ENCODE results near the gene ADCY9.

The ADCY9 gene

GRCh38 chr16:4017807-4018206 is 98.4 kb downstream of the ADCY9 start:
- H3K4me3 ChIP-seq (ENCODE audit: low read depth, low read length) = no peak overlapping the region
- no peak for TF ChIP-seq CTCF (IDR thresholded peaks at IDR 0.05; ENCODE audit: low read depth, low read length)

GRCh38 chr16:4016658-4017057 is 99.6 kb downstream of the ADCY9 start:
- TF ChIP-seq CTCF (IDR thresholded peaks at IDR 0.05; ENCODE audit: low read depth, low read length) = no peak
- H3K4me3 ChIP-seq (ENCODE audit: low read depth, low read length) = no peak overlapping the region

GRCh38 chr16:4016005-4016352 is 100.3 kb downstream of the ADCY9 start:
- H3K4me3 ChIP-seq (ENCODE audit: low read depth, low read length) = no peak overlapping the region
- no peak for TF ChIP-seq CTCF (IDR thresholded peaks at IDR 0.05; ENCODE audit: low read depth, low read length)

- no peak overlapping the region for H3K4me3 ChIP-seq (ENCODE audit: low read depth, low read length)
- TF ChIP-seq CTCF (IDR thresholded peaks at IDR 0.05; ENCODE audit: low read depth, low read length) = no peak
Observed at GRCh38 chr16:4015275-4016004, 100.8 kb downstream of the ADCY9 start.

GRCh38 chr16:4011940-4012629 is 104.2 kb downstream of the ADCY9 start:
- no peak overlapping the region for H3K4me3 ChIP-seq (ENCODE audit: low read depth, low read length)
- TF ChIP-seq CTCF (IDR thresholded peaks at IDR 0.05; ENCODE audit: low read depth, low read length) = no peak

GRCh38 chr16:4011225-4011939 is 104.9 kb downstream of the ADCY9 start:
- no peak for TF ChIP-seq CTCF (IDR thresholded peaks at IDR 0.05; ENCODE audit: low read depth, low read length)
- H3K4me3 ChIP-seq (ENCODE audit: low read depth, low read length) = no peak overlapping the region
